Smooth muscle cell (in vitro differentiated cells): ENCODE results near the gene ESPL1. TPM values are rescaled to one million over a fixed set of nuclear protein-coding genes. Genes with fewer than 3 reads are reported as not detected.

Experiments used
- DNase-seq: peaks from one replicate; lab custom pipeline; 2025; ENCODE audit not compliant: unreplicated experiment; lab: John Stamatoyannopoulos, UW
- H2AFZ ChIP-seq: fragments of 200-600 bp; sonication (generic); 2 replicates; pipeline ENCODE4 v1.6.0; 2016; ENCODE audit warnings: antibody characterized with exemption, low read depth, mild to moderate bottlenecking
- H3F3A ChIP-seq: fragments of 200-600 bp; sonication (generic); 2 replicates; pipeline ENCODE4 v1.6.0; 2017; ENCODE audit warnings: antibody characterized with exemption, low read depth
- H3K27ac ChIP-seq: fragments of 200-600 bp; sonication (generic); 2 replicates; pipeline ENCODE4 v1.5.1; 2016; ENCODE audit warnings: low read depth, mild to moderate bottlenecking
- H3K27me3 ChIP-seq: fragments of 200-600 bp; sonication (generic); 2 replicates; pipeline ENCODE4 v1.6.1; 2016; ENCODE audit warnings: low read depth, mild to moderate bottlenecking
- H3K36me3 ChIP-seq: fragments of 200-600 bp; sonication (generic); 2 replicates; pipeline ENCODE4 v1.5.1; 2016; ENCODE audit warnings: low read depth
- H3K4me1 ChIP-seq: fragments of 200-600 bp; sonication (generic); 2 replicates; pipeline ENCODE4 v1.5.1; 2016; ENCODE audit warnings: low read depth
- H3K4me2 ChIP-seq: fragments of 200-600 bp; sonication (generic); 2 replicates; pipeline ENCODE4 v1.6.0; 2016; ENCODE audit warnings: mild to moderate bottlenecking
- H3K4me3 ChIP-seq: fragments of 200-600 bp; sonication (generic); 2 replicates; pipeline ENCODE4 v1.5.1; 2016; ENCODE audit warnings: mild to moderate bottlenecking
- H3K79me2 ChIP-seq: fragments of 200-600 bp; sonication (generic); 2 replicates; pipeline ENCODE4 v1.6.0; 2016; ENCODE audit warnings: low read depth, mild to moderate bottlenecking
- H3K9ac ChIP-seq: fragments of 200-600 bp; sonication (generic); 2 replicates; pipeline ENCODE4 v1.6.0; 2016; ENCODE audit warnings: low read depth
- H3K9me3 ChIP-seq: fragments of 200-600 bp; sonication (generic); replicated peaks from 2 replicates; pipeline ENCODE4 v1.5.1; 2016; ENCODE audit warnings: low read depth
- H4K20me1 ChIP-seq: fragments of 200-600 bp; sonication (generic); 2 replicates; pipeline ENCODE4 v1.6.0; 2016; ENCODE audit warnings: low read depth
- WGBS: methylation state at CpG from one replicate; pipeline ENCODE4 v1.1.7; 2016; ENCODE audit warnings: low lambda C conversion rate; 5-methylcytosine and 5-hydroxymethylcytosine counted together
- polyA plus RNA-seq: library from polyadenylated mRNA; unstranded; fragments of >200 nt; fragmentation: Nextera tagmentation; extraction: Ambion mirVana; gene quantifications from 2 replicates; pipeline ENCODE4 v1.2.1, GENCODE V29; 2016
- total RNA-seq: library from RNA; depleted of rRNA; stranded (reverse); fragments of >200 nt; gene quantifications from 2 replicates; pipeline ENCODE4 v1.2.3, GENCODE V29; 2014
- TF ChIP-seq, protein P1 (sequence below): fragments of 200-600 bp; sonication (generic); IDR thresholded peaks from 2 replicates; pipeline ENCODE4 v1.5.1; 2017; ENCODE audit warnings: borderline replicate concordance, mild to moderate bottlenecking, antibody characterized with exemption; ENCODE audit not compliant: insufficient read depth, poor library complexity, severe bottlenecking

ESPL1 gene
- total and polyA plus RNA-seq, 2 experiments from 2014 or later = 2.0 to 3.1 TPM

- Histone ChIP-seq H3K9ac (no peak within 1 kb of the TSS), H3K4me2 (no peak within 1 kb of the TSS), H3K27ac (no peak within 1 kb of the TSS), H3K4me3 (no peak within 1 kb of the TSS), H2AFZ (no peak within 1 kb of the TSS), H3K4me1 (peaks cover 27% of the 10 kb centered on the region), H3K27me3 (no peaks in the 10 kb centered on the region), H3K9me3 (no peaks in the 10 kb centered on the region), H3K36me3 (no peaks in the 10 kb centered on the region), H3F3A (peaks cover 11% of the 10 kb centered on the region), H4K20me1 (no peaks in the 10 kb centered on the region), H3K79me2 (no peaks in the 10 kb centered on the region)
- TF ChIP-seq, protein P1, sequence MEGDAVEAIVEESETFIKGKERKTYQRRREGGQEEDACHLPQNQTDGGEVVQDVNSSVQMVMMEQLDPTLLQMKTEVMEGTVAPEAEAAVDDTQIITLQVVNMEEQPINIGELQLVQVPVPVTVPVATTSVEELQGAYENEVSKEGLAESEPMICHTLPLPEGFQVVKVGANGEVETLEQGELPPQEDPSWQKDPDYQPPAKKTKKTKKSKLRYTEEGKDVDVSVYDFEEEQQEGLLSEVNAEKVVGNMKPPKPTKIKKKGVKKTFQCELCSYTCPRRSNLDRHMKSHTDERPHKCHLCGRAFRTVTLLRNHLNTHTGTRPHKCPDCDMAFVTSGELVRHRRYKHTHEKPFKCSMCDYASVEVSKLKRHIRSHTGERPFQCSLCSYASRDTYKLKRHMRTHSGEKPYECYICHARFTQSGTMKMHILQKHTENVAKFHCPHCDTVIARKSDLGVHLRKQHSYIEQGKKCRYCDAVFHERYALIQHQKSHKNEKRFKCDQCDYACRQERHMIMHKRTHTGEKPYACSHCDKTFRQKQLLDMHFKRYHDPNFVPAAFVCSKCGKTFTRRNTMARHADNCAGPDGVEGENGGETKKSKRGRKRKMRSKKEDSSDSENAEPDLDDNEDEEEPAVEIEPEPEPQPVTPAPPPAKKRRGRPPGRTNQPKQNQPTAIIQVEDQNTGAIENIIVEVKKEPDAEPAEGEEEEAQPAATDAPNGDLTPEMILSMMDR = no peak
- whole genome bisulfite sequencing = 68% methylated on average over 12 of the region's 15 CpGs
- DNase-seq = no peak
Measured at GRCh38 chr12:53336181-53336681, 68.1 kb downstream of the ESPL1 start, which contains the start of gene SP7. SP7 (minus strand) TSS chr12:53336354; CDS start chr12:53335646, 708 bp downstream.

DNA sequence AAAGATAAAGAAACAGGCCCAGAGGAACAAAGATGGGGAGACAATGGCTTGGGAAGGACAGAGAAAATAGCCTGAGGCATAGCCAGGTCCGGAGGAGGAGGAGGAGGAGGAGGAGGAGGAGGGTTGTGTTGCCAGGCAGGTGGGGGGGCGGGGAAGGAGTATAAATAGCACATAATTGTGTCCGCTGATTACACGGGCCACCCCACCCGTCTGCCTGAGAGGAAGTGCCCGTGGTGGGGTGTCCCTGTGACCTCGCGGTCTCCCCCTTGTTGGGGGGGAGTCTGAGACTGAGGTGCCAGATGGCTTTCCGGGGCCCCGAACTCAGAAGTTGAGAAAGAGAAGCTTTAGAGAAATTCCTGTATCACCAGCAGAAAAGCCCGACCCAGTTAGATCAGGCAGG lies 69.9 kb downstream of the ESPL1 start:
- Histone ChIP-seq H3K79me2 (no peaks in the 10 kb centered on the region), H3K27me3 (no peaks in the 10 kb centered on the region), H2AFZ (no peak overlapping the region), H3K4me2 (no peak overlapping the region), H3K9ac (no peak overlapping the region), H3K27ac (no peak overlapping the region), H3K4me1 (peaks cover 27% of the 10 kb centered on the region), H3K9me3 (no peaks in the 10 kb centered on the region), H3F3A (peaks cover 11% of the 10 kb centered on the region), H3K4me3 (no peak overlapping the region), H3K36me3 (no peaks in the 10 kb centered on the region), H4K20me1 (no peaks in the 10 kb centered on the region)
- TF ChIP-seq, protein P1 = no peak
- DNase-seq = no peak
- 54% methylated on average over 11 of the region's 11 CpGs for WGBS

- no peak overlapping the region for H2AFZ ChIP-seq
- no peaks in the 10 kb centered on the region for H3K27me3 ChIP-seq
- DNase-seq = peak; percentile 12
- TF ChIP-seq, protein P1 = no peak
- H3K36me3 ChIP-seq = no peaks in the 10 kb centered on the region
- peaks cover 16% of the 10 kb centered on the region for H3F3A ChIP-seq
- peak overlapping the region; percentile 57 for H3K4me2 ChIP-seq
- H3K9me3 ChIP-seq = no peaks in the 10 kb centered on the region
- no peaks in the 10 kb centered on the region for H3K79me2 ChIP-seq
- no peak overlapping the region for H3K27ac ChIP-seq
- H3K9ac ChIP-seq = no peak overlapping the region
- WGBS = 11% methylated on average over 5 of the region's 6 CpGs
- peaks cover 27% of the 10 kb centered on the region for H3K4me1 ChIP-seq
- H3K4me3 ChIP-seq = no peak overlapping the region
- H4K20me1 ChIP-seq = no peaks in the 10 kb centered on the region
Measured at GRCh38 chr12:53338916-53339315, 70.8 kb downstream of the ESPL1 start.

DNA sequence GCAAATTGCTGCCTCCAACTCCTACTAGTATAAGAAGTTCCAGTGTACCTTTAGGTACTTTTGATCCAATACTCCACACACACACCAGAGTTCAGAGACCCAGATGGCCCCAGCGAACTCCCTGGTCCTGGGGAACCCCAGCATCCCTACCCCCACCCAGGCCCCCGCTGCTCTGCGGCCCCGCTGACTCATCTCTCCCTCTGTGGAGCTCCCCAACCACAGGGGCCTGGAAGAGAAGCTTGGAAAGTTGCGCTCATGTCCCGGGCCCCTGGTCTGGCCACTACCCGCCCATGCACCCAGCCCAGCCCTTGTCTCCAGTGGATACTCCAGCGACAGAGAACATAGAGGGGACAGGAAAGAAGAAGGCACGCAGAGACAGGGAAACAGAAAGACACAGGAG lies 72.3 kb downstream of the ESPL1 start:
- Histone ChIP-seq H3K9ac (no peak overlapping the region), H3K27me3 (no peaks in the 10 kb centered on the region), H3K4me2 (peak overlapping the region; percentile 54), H3F3A (peaks cover 16% of the 10 kb centered on the region), H3K27ac (peak overlapping the region; percentile 15), H3K9me3 (no peaks in the 10 kb centered on the region), H4K20me1 (no peaks in the 10 kb centered on the region), H2AFZ (peak overlapping the region; percentile 17), H3K4me3 (no peak overlapping the region), H3K79me2 (no peaks in the 10 kb centered on the region), H3K4me1 (peaks cover 24% of the 10 kb centered on the region), H3K36me3 (no peaks in the 10 kb centered on the region)
- TF ChIP-seq, protein P1 = no peak
- DNase-seq = peak; percentile 11
- 48% methylated on average over 9 of the region's 9 CpGs for WGBS
